H9 (cell line): ENCODE data around the gene LYPD1. TPM values are rescaled to one million over a fixed set of nuclear protein-coding genes. Genes with fewer than 3 reads are reported as not detected.

Experiments
- DNase-seq: peaks from one replicate; pipeline ENCODE4 v3.0.0-alpha.2; 2017
- H2AFZ ChIP-seq: one replicate; pipeline ENCODE4 v1.6.1; 2013; ENCODE audit warnings: mild to moderate bottlenecking, low read length, control low read depth, moderate library complexity
- H2AK5ac ChIP-seq: 2 replicates; pipeline ENCODE4 v1.6.1; 2013; ENCODE audit warnings: low read length, control low read depth, mixed read lengths; ENCODE audit not compliant: insufficient read length
- H2BK120ac ChIP-seq: one replicate; pipeline ENCODE4 v1.6.1; 2013; ENCODE audit warnings: low read depth, mild to moderate bottlenecking, low read length, control low read depth, inconsistent platforms; ENCODE audit not compliant: poor library complexity, severe bottlenecking
- H2BK12ac ChIP-seq: 2 replicates; pipeline ENCODE4 v1.6.1; 2013; ENCODE audit warnings: low read length, control low read depth, mixed read lengths, low read depth; ENCODE audit not compliant: insufficient read length
- H2BK15ac ChIP-seq: 2 replicates; pipeline ENCODE4 v1.6.1; 2013; ENCODE audit warnings: low read depth, low read length, control low read depth
- H2BK20ac ChIP-seq: one replicate; pipeline ENCODE4 v1.6.1; 2013; ENCODE audit warnings: low read depth, mild to moderate bottlenecking, low read length, control low read depth, inconsistent platforms; ENCODE audit not compliant: poor library complexity, severe bottlenecking
- H2BK5ac ChIP-seq: 2 replicates; pipeline ENCODE4 v1.6.1; 2013; ENCODE audit warnings: low read length, control low read depth, mixed read lengths; ENCODE audit not compliant: insufficient read length
- H3K14ac ChIP-seq: 2 replicates; pipeline ENCODE4 v1.6.1; 2013; ENCODE audit warnings: low read length, control low read depth; ENCODE audit not compliant: insufficient read depth
- H3K18ac ChIP-seq: 2 replicates; pipeline ENCODE4 v1.6.1; 2013; ENCODE audit warnings: low read depth, mild to moderate bottlenecking, mixed read lengths, low read length, control low read depth; ENCODE audit not compliant: insufficient read length
- H3K23ac ChIP-seq: 2 replicates; pipeline ENCODE4 v1.6.1; 2013; ENCODE audit warnings: low read length, control low read depth, mixed read lengths, low read depth; ENCODE audit not compliant: insufficient read length
- H3K23me2 ChIP-seq: 2 replicates; pipeline ENCODE4 v1.6.1; 2013; ENCODE audit warnings: low read depth, mild to moderate bottlenecking, mixed read lengths, low read length, control low read depth; ENCODE audit not compliant: insufficient read length, poor library complexity, severe bottlenecking
- H3K27ac ChIP-seq: 2 replicates; pipeline ENCODE4 v1.5.1; 2013; ENCODE audit warnings: low read length, control low read depth, mixed read lengths, low read depth; ENCODE audit not compliant: insufficient read length
- H3K27me3 ChIP-seq: 2 replicates; pipeline ENCODE4 v1.6.1; 2013; ENCODE audit warnings: low read length, control low read depth, inconsistent platforms; ENCODE audit not compliant: insufficient read depth
- H3K4ac ChIP-seq: 2 replicates; pipeline ENCODE4 v1.6.1; 2013; ENCODE audit warnings: low read depth, mild to moderate bottlenecking, control low read depth, inconsistent platforms, low read length, moderate library complexity
- H3K4me1 ChIP-seq: 2 replicates; pipeline ENCODE4 v1.6.1; 2013; ENCODE audit warnings: low read length, control low read depth, inconsistent platforms; ENCODE audit not compliant: insufficient read depth
- H3K4me2 ChIP-seq: 2 replicates; pipeline ENCODE4 v1.6.1; 2013; ENCODE audit warnings: low read length, control low read depth, mixed read lengths; ENCODE audit not compliant: insufficient read length, insufficient read depth
- H3K56ac ChIP-seq: 2 replicates; pipeline ENCODE4 v1.6.1; 2013; ENCODE audit warnings: low read depth, mild to moderate bottlenecking, mixed read lengths, low read length, control low read depth; ENCODE audit not compliant: insufficient read length
- H3K79me1 ChIP-seq: 2 replicates; pipeline ENCODE4 v1.6.1; 2013; ENCODE audit warnings: low read depth, mild to moderate bottlenecking, moderate library complexity, low read length, control low read depth, inconsistent platforms; ENCODE audit not compliant: insufficient read depth, poor library complexity, severe bottlenecking
- H3K79me2 ChIP-seq: 2 replicates; pipeline ENCODE4 v1.6.1; 2013; ENCODE audit warnings: low read length, control low read depth, inconsistent platforms; ENCODE audit not compliant: insufficient read depth
- H3K9ac ChIP-seq: 2 replicates; pipeline ENCODE4 v1.6.1; 2013; ENCODE audit warnings: low read length, control low read depth, mixed read lengths; ENCODE audit not compliant: insufficient read length; ENCODE audit errors: extremely low read depth
- H3K9me3 ChIP-seq: one replicate; pipeline ENCODE4 v1.6.1; 2013; ENCODE audit warnings: low read depth, low read length, inconsistent platforms; ENCODE audit not compliant: control insufficient read depth
- H3T11ph ChIP-seq: one replicate; pipeline ENCODE4 v1.6.1; 2013; ENCODE audit warnings: mild to moderate bottlenecking, low read length, control low read depth, inconsistent platforms
- H4K20me1 ChIP-seq: one replicate; pipeline ENCODE4 v1.6.1; 2013; ENCODE audit not compliant: control insufficient read depth, insufficient read length, insufficient read depth
- H4K5ac ChIP-seq: 2 replicates; pipeline ENCODE4 v1.6.1; 2013; ENCODE audit warnings: low read depth, mild to moderate bottlenecking, mixed read lengths, low read length, control low read depth; ENCODE audit not compliant: insufficient read length
- H4K8ac ChIP-seq: replicated peaks from 2 replicates; pipeline ENCODE4 v1.6.1; 2013; ENCODE audit warnings: low read length, control low read depth, mixed read lengths, low read depth; ENCODE audit not compliant: insufficient read length
- H4K91ac ChIP-seq: 2 replicates; pipeline ENCODE4 v1.6.1; 2013; ENCODE audit warnings: low read depth, mild to moderate bottlenecking, moderate library complexity, mixed read lengths, low read length, control low read depth; ENCODE audit not compliant: insufficient read length
- H3K27ac Mint-ChIP-seq, 3 experiments: 2 replicates in 2 of 3; 3 replicates in 1 of 3; pipeline ENCODE4 v1.8.0; 2020 to 2021; ENCODE audit warnings: mixed read lengths in 3 of 3, mild to moderate bottlenecking in 1 of 3, moderate library complexity in 1 of 3
- H3K27me3 Mint-ChIP-seq: 2 replicates; pipeline ENCODE4 v1.8.0; 2021; ENCODE audit warnings: low read depth, mild to moderate bottlenecking, moderate library complexity, mixed read lengths
- H3K36me3 Mint-ChIP-seq, 3 experiments: 2 replicates in 2 of 3; 3 replicates in 1 of 3; pipeline ENCODE4 v1.8.0; 2020 to 2021; ENCODE audit warnings: low read depth in 3 of 3, mixed read lengths in 3 of 3; ENCODE audit not compliant: insufficient read depth in 1 of 3
- H3K4me1 Mint-ChIP-seq, 2 experiments: 2 replicates each; pipeline ENCODE4 v1.8.0; 2020; ENCODE audit warnings: mixed read lengths in 2 of 2
- H3K4me3 Mint-ChIP-seq, 2 experiments: 2 replicates in 1 of 2; 3 replicates in 1 of 2; pipeline ENCODE4 v1.8.0; 2020 to 2021; ENCODE audit warnings: mild to moderate bottlenecking in 2 of 2, mixed read lengths in 2 of 2, moderate library complexity in 1 of 2
- H3K9me3 Mint-ChIP-seq, 2 experiments: 2 replicates in 1 of 2; 3 replicates in 1 of 2; pipeline ENCODE4 v1.8.0; 2020; ENCODE audit warnings: mild to moderate bottlenecking in 2 of 2, mixed read lengths in 2 of 2, moderate library complexity in 1 of 2
- CTCF ChIP-seq: fragments of 200-600 bp; sonication (generic); conservative IDR thresholded peaks from 3 replicates; pipeline ENCODE4 v1.8.0; 2021; ENCODE audit warnings: antibody characterized with exemption, mild to moderate bottlenecking
- WGBS: extraction: QIAGEN DNeasy Blood & Tissue Kit; methylation state at CpG from one replicate; pipeline ENCODE4 v1.1.7; 2013; ENCODE audit warnings: missing lambda C conversion rate, low lambda C conversion rate, mixed read lengths; ENCODE audit not compliant: insufficient read length; ENCODE audit errors: extremely low coverage; 5-methylcytosine and 5-hydroxymethylcytosine counted together
- total RNA-seq: library from RNA; stranded (reverse); gene quantifications from 2 replicates; pipeline ENCODE4 v1.2.1, GENCODE V29; 2021

The LYPD1 gene
- total RNA-seq, 1 experiment from 2014 or later = 10.6 TPM

GRCh38 chr2:132627536-132627935 lies 42.5 kb downstream of the LYPD1 start:
- Histone ChIP-seq H2BK12ac (no peak overlapping the region), H3T11ph (no peak overlapping the region), H3K23ac (no peak overlapping the region), H2BK15ac (no peak overlapping the region), H4K5ac (no peak overlapping the region), H3K23me2 (no peaks in the 10 kb centered on the region), H3K4me2 (no peak overlapping the region), H3K4me1 (peaks cover 11% of the 10 kb centered on the region; the same call in 1 of the 2 replicates), H2BK20ac (no peak overlapping the region), H2BK5ac (no peak overlapping the region), H3K4ac (no peak overlapping the region), H3K79me2 (no peaks in the 10 kb centered on the region), H2AFZ (no peak overlapping the region), H3K79me1 (no peaks in the 10 kb centered on the region), H3K27ac (no peak overlapping the region), H3K27me3 (no peaks in the 10 kb centered on the region), H2BK120ac (no peak overlapping the region), H3K9ac (no peak overlapping the region), H3K9me3 (no peaks in the 10 kb centered on the region), H4K8ac (no peak overlapping the region), H2AK5ac (no peak overlapping the region), H3K18ac (no peak overlapping the region), H4K91ac (no peak overlapping the region), H4K20me1 (no peaks in the 10 kb centered on the region), H3K56ac (no peak overlapping the region), H3K14ac (no peak overlapping the region)
- peaks cover 3 to 4% of the 10 kb centered on the region in 2 experiments; a peak in 2 of 5 replicates for H3K9me3 Mint-ChIP-seq
- TF ChIP-seq CTCF = no peak
- peaks cover 0 to 4% (median 2%) of the 10 kb centered on the region in 3 experiments; a peak in 3 of 7 replicates for H3K36me3 Mint-ChIP-seq
- H3K4me1 Mint-ChIP-seq = peaks cover 22 to 24% of the 10 kb centered on the region in 2 experiments
- no CpG with 5 or more reads among the region's 3 CpGs for WGBS
- no peaks in the 10 kb centered on the region for H3K27me3 Mint-ChIP-seq
- H3K4me3 Mint-ChIP-seq = no peak overlapping the region
- H3K27ac Mint-ChIP-seq = no peak overlapping the region
- no peak for DNase-seq
